Activated CD4-positive, alpha-beta T cell treated with anti-CD3 and anti-CD28 coated beads, Interleukin-2, amount 50 U/mL, for 4 hours (primary cell): ENCODE data around the gene APELA.
"Not testable (repeated sequence)": the region's sequence is repeated elsewhere in the genome, so short reads cannot be mapped to it uniquely, and the experiment has no call there.

Experiments
- DNase-seq, 2 experiments: peaks; one replicate each; pipeline ENCODE4 v3.0.0-alpha.2; 2020

APELA gene

GRCh38 chr4:164927101-164927500, 50.1 kb downstream of the APELA start:
- not testable (repeated sequence) for DNase-seq

GRCh38 chr4:164930647-164931046, 53.7 kb downstream of the APELA start:
- no peak for DNase-seq

DNA sequence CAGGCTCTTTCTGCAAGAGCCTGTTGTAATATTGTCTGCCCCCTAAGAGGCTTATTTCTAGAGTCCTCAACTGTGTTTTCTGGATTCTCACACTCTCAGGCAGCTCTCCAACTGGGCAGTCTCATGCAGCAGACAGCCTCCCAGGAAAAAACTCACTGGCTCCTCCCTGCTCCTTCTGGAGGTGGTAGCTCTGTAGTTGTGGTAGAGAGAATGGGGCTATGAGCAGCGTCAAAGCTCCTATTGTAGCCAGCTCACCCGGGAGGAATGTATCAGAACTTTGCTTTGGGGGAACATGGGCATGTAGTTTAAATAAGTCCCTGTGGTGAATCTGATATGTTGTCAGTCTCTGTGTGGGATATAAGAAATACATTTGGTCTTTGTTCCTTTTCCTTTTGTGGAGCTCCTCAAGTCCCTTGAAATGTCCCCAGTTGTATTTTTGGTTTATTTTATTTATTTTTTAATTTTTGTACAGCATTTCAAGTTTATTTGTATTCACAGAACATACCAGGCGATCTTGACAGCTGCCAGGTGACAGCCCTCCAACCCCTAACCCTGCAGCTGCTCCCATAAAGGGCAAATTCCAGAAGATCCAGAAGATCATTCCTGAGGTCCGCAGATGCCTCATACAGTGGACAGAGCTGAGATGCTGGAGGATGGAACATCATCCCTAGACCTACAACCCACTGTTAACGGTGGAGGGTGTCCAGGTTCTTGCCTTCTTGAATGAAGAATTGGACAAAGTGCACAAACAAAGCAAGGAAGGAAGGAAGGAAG, 54.8 kb downstream of the APELA start:
- no peak for DNase-seq

- no peak for DNase-seq
These were observed 56.3 kb downstream of the APELA start for GRCh38 chr4:164933244-164933643.

- no peak for DNase-seq
These were observed 58.4 kb downstream of the APELA start for GRCh38 chr4:164935363-164935762.

GRCh38 chr4:164935865-164936606, 59.1 kb downstream of the APELA start:
- not testable (repeated sequence) for DNase-seq

DNA sequence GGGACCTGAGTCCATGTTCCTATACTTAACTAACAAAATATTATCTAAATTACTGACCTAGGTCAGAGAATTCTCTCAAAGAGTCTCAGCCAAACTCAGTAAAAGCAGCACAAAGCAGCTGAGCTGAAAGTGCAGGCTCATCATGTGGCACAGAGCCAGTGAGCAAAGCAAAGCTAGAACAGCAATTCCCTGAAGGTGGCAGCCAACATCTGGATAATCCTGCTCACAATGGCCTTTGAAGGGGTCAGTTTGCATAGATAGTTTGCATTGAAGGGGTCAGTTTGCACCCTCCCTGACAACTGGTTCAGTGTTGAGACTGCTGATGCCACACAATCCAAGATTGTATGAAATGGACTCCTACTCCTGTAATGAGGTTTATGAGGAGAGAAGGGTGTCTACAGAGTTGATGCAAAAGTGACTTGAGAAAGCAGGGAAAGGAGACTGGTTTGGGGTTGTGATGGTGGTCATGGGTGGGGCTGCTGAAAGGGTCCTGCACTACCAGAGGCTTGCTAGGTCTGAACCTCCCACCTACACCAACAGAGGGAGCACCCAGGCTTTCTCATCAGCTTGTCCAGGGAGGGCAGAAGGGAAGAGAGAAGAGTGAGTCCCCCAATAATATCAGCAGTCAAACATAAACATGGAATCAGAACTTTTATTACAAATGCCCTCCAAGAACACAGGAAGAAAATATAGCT, 60.7 kb downstream of the APELA start:
- DNase-seq: no peak

DNA sequence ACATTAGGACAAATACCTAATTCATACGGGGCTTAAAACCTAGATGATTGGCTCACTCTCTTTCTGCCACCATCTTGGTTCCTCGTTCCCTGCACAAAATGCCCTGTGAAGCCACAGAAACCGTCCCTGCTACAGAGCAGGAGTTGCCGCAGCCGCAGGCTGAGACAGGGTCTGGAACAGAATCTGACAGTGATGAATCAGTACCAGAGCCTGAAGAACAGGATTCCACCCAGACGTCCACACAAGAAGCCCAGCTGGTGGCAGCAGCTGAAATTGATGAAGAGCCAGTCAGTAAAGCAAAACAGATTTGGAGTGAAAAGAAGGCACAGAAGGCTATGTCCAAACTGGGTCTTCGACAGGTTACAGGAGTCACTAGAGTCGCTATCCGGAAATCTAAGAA, 66.2 kb downstream of the APELA start:
- DNase-seq: no peak

GRCh38 chr4:164945146-164945545, 68.2 kb downstream of the APELA start:
- no peak for DNase-seq

DNA sequence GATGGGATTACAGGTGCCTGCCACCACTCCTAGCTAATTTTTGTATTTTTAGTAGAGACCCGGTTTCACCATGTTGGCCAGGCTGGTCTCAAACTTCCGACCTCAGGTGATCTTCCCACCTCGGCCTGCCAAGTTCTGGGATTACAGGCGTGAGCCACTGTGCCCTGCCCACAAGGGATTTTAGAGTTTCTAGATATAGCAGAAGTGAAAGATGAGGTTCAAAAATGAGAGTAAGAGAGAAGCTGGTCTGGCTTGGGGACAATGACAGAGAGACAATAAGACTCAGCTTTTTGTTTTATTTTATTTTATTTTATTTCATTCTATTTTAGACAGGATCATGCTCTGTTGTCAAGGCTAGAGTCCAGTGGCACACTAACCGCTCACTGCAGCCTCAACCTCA, 69.8 kb downstream of the APELA start:
- no peak for DNase-seq
